ENCODE measurements around the gene UTP3. TPM values are rescaled to one million over a fixed set of nuclear protein-coding genes. Genes with fewer than 3 reads are reported as not detected.

Gene UTP3
- total RNA-seq, 1 experiment from 2014 or later: 33.7 TPM

- H3K9me2 ChIP-seq (ENCODE audit: insufficient read depth): no peaks in the 10 kb centered on the region
- no TSS peak for BruUV-seq (replicated peaks)
- ChIA-PET CTCF (no interaction called here), POLR2A (no interaction called here), RAD21 (ENCODE audit: low non-redundant PET in 1 of 2, low total read pairs in 2 of 2, uncharacterized antibody in 2 of 2, unreplicated experiment in 2 of 2) (no interaction called here)
- H3K9me3 ChIP-seq (ENCODE audit: control insufficient read depth in 1 of 2, insufficient read depth in 1 of 2, low read depth in 1 of 2, low read length in 2 of 2): no peaks in the 10 kb centered on the region
- H3K4me3 ChIP-seq (replicated peaks in 1 of 2; ENCODE audit: low read depth in 1 of 2, low read length in 2 of 2): no peak overlapping the region
- H2AFZ ChIP-seq (ENCODE audit: low read depth, low read length, poor library complexity, severe bottlenecking): no peak overlapping the region
- H3K9ac ChIP-seq (ENCODE audit: low read length): no peak overlapping the region
- H3K27me3 ChIP-seq (ENCODE audit: insufficient read depth, low read length): no peaks in the 10 kb centered on the region
- H4K20me1 ChIP-seq (ENCODE audit: insufficient read depth): no peaks in the 10 kb centered on the region
- H3K4me2 ChIP-seq (ENCODE audit: low read length): no peak overlapping the region
- peaks cover 33% of the 10 kb centered on the region for H3K79me2 ChIP-seq (ENCODE audit: insufficient read depth, low read length)
- H3K27ac ChIP-seq (ENCODE audit: low read depth, low read length): no peak overlapping the region
- no peaks in the 10 kb centered on the region for H3K36me3 ChIP-seq (ENCODE audit: control insufficient read depth in 1 of 2, insufficient read depth in 2 of 2, low read length in 2 of 2)
- H3K4me1 ChIP-seq (ENCODE audit: control insufficient read depth in 1 of 2, insufficient read depth in 2 of 2, low read length in 2 of 2): no peaks in the 10 kb centered on the region
- ATAC-seq: no peak
- DNase-seq (ENCODE audit: low read depth, low spot score): no peak
- no peak for TF ChIP-seq CTCF (IDR thresholded peaks at IDR 0.05 in 2 of 3, conservative IDR thresholded peaks at IDR 0.05 in 1 of 3; ENCODE audit: borderline replicate concordance in 1 of 3, insufficient read depth in 1 of 3, low read depth in 2 of 3, low read length in 2 of 3)
- TF ChIP-seq POLR2AphosphoS5 (IDR thresholded peaks at IDR 0.05; ENCODE audit: low read depth, low read length): no peak
- TF ChIP-seq ELF1 (IDR thresholded peaks at IDR 0.05; ENCODE audit: borderline replicate concordance, low read depth): no peak
- TF ChIP-seq, protein P1, sequence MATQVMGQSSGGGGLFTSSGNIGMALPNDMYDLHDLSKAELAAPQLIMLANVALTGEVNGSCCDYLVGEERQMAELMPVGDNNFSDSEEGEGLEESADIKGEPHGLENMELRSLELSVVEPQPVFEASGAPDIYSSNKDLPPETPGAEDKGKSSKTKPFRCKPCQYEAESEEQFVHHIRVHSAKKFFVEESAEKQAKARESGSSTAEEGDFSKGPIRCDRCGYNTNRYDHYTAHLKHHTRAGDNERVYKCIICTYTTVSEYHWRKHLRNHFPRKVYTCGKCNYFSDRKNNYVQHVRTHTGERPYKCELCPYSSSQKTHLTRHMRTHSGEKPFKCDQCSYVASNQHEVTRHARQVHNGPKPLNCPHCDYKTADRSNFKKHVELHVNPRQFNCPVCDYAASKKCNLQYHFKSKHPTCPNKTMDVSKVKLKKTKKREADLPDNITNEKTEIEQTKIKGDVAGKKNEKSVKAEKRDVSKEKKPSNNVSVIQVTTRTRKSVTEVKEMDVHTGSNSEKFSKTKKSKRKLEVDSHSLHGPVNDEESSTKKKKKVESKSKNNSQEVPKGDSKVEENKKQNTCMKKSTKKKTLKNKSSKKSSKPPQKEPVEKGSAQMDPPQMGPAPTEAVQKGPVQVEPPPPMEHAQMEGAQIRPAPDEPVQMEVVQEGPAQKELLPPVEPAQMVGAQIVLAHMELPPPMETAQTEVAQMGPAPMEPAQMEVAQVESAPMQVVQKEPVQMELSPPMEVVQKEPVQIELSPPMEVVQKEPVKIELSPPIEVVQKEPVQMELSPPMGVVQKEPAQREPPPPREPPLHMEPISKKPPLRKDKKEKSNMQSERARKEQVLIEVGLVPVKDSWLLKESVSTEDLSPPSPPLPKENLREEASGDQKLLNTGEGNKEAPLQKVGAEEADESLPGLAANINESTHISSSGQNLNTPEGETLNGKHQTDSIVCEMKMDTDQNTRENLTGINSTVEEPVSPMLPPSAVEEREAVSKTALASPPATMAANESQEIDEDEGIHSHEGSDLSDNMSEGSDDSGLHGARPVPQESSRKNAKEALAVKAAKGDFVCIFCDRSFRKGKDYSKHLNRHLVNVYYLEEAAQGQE (IDR thresholded peaks at IDR 0.05; ENCODE audit: low read depth): no peak
- no peak for TF ChIP-seq POLR2A (IDR thresholded peaks at IDR 0.05; ENCODE audit: borderline replicate concordance, extremely low read depth, insufficient read depth, insufficient read length)
- intact Hi-C loops (cut with micrococcal nuclease): no loop called here
Measured at GRCh38 chr4:70713453-70714078, 25.2 kb downstream of the UTP3 start.

Measured in HCT116 (cell line).